Posterior cingulate gyrus (tissue), 11 donors: ENCODE results near the gene CAMKK1.

Experiments used
- DNase-seq, 10 donors: peaks; one replicate each; pipeline versions ENCODE4 v3.0.0 to v3.0.0-alpha.2; 2020 to 2021; ENCODE audit warnings: mixed read lengths in 3 of 10
- intact Hi-C: fragments of 100-400 bp; cut with DNase I; formaldehyde crosslinking; loops from one replicate; pipeline ENCODE4 v1.15.1; 2023

CAMKK1 gene

DNA sequence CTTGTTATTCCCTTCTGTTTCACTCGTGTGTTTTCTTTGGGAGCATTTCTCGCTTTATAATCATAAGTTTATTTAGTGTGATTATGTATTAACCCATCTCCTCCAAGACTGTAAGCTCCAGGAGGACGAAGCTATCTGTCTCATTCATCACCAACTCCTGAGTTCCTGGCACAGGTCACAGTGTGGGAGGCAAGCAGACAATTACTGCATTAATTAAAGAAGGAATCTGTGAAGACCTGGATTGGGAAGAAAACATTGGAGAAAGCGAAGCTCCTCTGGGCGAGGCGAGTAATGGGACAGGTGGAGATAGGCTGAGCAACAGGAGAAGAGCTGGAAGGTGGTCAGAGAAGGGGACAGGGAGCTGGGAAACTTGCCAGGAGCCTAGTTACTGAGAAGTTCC is 7.8 kb upstream of the CAMKK1 start:
- intact Hi-C loops: no loop called here
- no peak for DNase-seq

DNA sequence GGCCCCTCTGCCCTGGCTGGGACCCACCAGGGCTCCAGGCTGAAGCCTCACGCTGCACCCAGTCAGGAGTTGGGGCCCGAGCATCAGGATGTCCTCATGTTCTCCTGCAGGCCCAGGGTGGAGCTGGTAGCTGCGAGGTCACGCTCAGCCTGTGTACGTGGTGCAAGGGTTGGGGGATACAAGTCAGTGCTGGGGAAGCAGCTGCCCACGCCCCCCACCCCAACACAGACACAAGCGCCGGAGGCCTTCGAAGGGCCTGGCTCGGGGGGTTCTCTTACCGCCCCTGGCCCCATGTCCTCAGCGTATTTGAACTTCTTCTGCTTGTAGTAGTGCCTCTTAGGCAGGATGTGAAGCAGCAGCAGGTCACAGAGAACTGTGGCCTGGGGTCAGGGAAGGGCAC is 4.9 kb upstream of the CAMKK1 start:
- no peak for DNase-seq
- intact Hi-C loops: no loop called here

DNA sequence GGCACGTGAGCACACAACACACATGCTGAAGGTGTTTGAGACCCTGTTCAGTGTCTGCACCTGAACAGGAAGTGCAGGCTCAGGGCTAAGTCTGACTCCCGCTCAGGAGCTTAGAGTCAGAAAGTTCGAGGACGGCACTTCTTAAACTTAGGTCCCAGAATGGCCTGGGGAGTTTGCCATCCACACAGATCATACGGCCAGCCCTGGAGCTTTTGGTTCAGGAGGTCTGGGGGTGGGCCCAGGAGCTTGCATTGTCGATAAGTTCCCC is 4.0 kb upstream of the CAMKK1 start:
- DNase-seq: no peak
- intact Hi-C loops: no loop called here

DNA sequence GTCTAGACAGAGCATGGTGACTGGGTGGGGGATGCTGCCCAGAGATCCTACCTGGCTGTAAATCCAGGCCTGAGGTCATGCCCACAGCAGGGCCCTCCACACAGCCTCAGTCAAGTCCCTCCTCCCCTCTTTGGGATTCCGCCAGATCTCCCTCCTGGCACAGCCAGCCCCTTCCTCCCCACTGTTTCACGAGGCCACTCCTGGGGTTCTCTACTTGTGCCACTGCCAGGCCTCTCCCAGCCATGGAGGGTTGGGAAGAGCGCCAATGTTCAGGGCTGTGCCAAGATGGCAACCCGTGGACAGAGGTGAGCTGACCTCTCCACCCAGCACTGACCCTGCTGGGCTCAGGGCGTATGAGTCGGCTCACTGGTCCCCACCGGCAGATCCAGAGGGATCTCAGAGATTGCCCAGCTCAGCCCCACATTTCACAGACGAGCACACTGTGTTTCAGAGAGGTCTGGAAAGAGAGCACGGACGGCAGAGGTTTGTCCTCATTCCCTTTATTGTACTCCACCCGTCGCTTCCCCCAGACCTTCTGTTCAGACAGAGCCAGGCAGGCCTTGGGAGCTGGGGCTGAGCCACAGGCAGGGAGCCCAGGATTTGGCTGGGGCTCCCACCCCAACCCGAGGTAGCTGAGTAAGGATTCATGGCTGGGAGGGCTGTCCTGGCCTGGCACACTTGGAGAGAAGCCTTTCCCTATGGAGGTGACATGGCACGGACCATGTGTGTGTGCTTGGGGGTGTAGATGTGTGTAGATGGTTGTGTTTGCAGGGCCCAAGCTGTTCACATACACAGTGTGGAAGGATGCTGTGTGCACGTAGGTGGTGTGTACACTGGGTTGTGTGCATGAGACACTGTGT is 3.5 kb upstream of the CAMKK1 start:
- intact Hi-C loops: no loop called here
- no peak for DNase-seq

DNA sequence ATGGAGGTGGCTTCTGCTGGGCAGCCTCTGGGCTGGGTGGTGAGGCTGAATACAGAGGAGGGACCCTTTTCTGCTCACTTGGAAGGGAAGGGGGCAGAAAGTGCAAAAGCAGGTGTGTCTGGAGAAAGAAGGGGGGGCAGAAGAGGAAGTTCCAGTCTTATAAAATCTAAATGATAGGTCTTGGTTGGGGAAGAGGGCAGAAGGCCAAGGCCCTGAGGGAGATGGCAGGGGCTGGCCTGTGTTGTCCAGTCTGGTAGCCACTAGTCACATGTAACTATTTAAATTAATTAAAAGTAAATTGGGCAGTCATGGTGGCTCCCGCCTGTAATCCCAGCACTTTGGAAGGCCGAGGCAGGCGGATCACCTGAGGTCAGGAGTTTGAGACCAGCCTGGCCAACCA is 2.5 kb upstream of the CAMKK1 start:
- intact Hi-C loops: no loop called here
- no peak for DNase-seq

DNA sequence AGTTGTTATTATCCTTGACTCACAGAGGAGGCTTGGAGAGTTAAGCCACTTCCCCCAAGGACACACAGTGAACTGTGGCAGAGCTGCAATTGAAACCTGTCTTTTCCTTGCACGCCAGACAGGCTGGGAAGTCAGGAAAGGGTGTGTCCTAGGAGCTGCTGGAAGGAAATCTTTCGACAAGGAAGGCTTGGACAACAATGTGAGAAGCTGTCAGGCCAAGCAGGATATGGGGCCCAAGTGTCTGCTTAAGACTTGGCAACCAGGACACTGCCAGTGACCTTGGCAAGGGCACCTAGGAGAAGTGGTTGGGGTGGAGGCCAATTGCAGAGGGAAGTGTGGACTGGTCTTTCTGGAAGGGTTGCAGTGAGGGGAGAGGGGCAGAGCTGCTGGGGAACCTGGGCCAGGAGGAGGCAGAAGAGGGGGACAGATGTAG is 2.1 kb upstream of the CAMKK1 start:
- DNase-seq: no peak
- intact Hi-C loops: no loop called here

DNA sequence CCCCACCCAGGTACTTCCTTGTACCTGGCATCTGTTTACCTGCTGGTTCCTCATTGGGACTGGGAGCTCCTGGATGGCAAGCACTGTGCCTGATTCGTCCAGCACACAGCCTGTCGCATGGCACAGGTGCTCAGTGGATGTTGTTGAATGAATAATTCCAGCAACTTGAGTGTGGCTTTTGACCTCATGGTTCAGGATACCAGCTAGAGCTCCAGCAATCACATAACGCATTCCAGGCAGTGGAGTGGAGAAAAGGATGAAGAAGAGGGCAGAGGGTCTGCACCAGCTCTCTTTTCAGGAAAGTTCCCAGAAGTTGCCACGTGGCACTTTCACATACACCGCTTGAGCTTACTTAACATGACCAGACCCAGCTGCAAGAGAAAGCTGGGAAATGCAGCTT is 1.3 kb upstream of the CAMKK1 start:
- DNase-seq: no peak
- intact Hi-C loops: no loop called here

DNA sequence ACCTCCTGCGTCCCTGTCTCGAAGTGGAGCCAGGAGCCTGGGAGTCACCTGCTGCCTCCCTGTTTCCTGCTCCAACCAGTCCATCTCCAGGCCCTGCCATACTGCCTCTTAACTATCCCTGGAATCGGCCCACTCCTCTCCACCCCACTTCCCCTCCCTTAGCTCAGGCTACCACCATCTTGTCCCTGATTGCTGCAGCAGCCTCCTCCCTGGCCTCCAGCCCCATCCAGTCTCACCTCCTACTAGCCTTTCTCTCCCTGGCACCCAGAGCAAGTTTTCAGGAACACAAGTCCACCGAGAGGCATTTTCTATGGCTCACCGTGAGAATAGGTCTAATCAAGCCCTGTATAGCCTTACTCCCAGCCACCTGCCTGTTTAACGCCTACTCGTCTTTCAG is 865 bp upstream of the CAMKK1 start:
- no peak for DNase-seq

DNA sequence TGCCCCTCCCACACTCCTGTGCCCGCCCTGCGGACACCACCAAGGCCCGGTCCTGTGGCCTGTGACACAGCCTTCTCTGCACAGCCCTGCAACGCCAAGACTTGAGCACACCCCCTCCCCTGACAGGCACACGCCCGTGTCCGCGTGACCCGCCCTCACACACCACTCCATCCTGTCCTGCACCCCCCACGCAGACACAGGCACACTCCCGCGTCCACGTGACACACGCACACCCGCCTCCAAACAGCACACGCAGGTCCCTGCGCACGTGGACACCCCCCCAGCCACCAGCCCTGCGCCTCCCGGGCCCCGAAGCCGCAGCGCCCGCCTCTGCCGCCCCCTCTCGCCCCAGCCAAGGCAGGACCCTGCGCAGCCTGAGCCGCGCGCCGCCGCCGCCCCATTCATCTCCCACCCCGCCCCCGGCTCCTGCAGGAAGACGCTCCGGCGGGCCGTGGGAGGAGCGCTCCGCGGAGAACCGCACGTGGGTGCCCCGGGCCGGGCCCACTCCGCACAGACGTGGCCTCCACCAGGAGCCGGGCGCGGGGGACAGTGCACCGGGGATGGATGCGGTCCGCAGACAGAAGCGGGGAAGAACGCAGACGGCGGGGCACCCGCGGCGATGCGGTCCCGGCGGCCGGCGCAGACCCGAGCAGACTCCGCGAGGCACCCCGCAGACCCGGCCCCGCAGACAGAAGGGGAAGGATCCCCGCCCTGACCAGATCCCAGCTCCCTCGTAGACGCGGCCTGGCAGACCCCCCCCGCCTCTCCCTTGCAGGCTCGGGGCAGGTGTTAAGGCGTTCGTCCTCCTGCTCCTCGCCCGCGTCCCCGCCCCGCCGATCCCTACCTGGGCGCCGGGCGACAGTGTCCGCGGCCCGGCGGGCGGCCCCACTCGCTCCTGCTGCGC is 506 bp downstream of the CAMKK1 start:
- intact Hi-C loops: no loop called here
- DNase-seq: peak; percentile 43 to 97 (median 74)

More for the DNA sequence above, 865 bp upstream of the CAMKK1 start:
- intact Hi-C loops: no loop called here

DNA sequence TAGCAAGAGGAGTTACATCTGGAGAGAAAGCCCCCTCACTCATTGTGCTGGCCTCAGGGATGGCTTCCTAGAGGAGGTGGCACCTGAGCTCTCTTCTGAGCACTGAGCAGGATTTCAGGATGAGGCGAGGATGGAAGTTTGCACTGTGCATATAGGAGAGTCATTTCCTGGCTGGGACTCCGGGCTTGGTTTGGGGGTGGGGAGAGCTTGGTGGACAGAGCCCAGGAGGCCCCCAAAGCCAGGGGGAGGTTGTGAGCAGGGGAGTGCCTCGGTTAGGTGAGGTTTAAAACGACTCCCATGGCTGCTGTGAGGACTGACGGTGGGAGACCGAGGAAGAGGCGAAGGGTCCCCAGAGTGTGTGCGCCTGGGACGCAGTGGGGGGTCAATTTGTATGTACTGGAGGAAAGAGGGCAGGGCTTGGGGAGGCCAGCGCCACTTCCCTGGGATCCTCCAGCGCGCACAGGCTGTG is 1.2 kb downstream of the CAMKK1 start:
- intact Hi-C loops: no loop called here

DNA sequence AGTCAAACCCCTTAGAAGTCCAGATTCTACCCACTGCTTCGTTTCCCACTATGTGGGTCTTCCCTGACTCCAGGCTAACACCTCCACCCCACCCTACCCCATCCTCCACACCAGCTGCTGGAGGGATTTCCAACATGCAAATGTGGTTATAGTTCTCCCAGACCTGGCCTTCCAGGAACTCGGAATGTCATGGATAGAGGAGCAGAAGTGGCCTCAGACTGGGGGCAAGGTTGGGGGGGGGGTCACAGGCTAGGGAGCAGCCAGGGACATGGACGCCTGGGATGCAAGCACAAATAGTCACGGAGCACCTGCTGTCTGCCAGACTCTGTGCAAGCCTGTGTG is 2.0 kb downstream of the CAMKK1 start:
- DNase-seq: no peak
- intact Hi-C loops: no loop called here

More for the DNA sequence above, 1.2 kb downstream of the CAMKK1 start:
- DNase-seq: no peak

DNA sequence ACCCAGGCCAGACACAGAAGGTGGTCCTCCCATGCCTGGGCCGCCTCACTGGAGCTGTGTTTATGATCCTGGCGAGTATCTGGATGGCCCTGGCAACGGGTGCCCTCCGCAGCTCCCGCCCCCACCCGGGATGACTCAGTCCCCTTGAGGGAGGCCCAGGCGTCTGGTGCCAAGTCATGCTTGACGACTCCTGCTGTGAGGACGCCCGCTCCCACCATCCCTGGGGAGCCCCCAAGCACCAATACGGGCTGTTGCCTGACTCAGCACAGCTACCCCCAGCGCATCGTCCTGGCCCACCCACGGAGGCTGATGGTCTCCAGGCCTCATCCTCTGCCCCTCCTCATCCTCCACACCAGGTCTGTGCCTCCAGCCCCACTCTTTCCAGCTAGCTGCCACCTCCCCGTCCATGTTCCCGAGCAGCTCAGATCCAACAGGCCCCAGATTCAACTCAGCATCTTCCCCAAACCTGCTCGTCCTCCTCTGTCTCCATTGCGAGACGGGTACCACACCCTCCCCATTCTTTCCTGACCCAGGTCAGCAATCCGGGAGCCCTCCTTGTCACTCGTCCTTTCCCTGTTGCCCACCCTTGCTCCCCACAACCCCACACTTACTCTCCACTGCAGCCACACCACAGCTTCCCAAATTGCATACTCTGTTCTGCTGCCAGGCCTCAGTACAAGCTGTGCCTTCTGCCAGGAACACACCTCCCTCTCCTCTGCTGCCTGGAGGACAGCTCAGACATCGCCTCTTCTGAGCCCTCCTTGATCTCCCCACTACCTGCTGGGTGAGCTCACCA is 2.6 kb downstream of the CAMKK1 start:
- intact Hi-C loops: no loop called here
- peak in 9 of 10 donors; percentile 34 to 95 (median 71) for DNase-seq

DNA sequence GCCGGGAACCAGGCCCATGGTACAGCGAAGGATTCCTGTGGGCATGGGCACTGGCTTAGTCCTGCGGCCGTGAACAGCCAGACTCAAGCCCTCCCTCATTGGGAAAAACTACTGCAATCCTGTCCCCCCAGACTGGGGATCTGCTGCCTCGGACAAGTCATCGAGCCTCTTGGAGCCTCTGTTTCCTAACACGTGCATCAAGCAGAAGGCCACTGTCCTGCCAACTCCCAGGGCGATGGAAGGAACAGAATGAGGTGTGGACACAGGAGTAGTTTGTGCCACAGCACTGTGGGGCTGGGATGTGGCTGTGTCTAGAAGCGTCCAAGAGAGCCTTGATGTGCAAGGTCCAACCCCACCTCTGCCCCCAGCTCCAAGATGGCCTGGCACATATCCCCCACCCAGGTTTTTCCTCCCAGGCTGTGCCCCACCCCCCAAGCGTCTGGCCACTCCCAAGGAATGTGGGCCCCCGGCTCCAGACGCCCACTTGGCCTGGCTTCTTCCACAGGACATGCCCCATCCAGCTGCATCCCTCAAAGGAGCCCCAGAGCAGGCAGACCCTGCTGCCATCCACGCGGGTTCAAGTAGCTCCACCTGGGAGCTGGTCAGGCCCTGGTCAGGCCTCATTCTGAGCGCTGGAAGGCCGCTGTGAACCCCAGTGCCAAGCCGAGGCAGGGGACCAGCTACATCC is 3.4 kb downstream of the CAMKK1 start:
- intact Hi-C loops: no loop called here
- DNase-seq: no peak

DNA sequence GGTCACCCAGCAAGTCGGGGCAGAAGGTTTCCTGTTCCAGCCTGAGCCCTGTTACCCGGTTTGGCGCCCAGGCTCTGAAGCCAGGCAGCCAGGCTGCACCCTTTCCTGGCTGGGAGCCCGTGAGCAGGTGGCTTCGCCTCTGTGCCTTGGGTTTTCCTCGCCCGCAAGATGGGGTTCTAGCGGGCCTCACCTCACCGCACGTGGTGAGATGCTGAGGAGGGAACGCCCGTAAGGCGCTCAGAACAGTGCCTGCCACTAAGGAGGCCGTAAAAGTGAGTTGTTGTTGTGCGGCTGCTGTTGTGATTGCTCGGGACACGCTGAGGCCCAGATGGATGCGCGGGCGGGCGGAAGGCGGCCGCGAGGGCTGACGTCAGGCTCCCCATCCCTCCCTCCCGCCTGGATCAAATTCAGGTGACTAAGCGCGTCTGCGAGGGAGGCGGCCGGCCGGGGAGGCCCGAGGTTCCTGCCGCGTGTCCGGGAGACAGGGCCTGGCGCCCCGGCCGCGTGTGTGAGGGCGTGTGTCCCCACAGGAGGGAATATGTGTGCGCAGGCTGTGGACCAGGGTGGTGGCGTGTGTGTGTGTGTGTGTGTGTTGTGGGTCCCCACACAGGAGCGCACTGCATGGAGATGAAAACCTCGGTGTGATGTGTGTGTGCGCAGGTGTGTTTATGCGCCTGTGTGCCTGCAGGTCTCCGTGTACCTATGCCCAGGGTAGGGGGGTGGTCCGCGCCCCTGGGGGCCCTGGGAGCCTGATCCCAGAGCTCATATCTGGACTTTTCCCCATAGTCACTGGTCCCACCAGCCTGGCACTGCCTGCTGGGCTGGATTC is 4.3 kb downstream of the CAMKK1 start:
- intact Hi-C loops: no loop called here

DNA sequence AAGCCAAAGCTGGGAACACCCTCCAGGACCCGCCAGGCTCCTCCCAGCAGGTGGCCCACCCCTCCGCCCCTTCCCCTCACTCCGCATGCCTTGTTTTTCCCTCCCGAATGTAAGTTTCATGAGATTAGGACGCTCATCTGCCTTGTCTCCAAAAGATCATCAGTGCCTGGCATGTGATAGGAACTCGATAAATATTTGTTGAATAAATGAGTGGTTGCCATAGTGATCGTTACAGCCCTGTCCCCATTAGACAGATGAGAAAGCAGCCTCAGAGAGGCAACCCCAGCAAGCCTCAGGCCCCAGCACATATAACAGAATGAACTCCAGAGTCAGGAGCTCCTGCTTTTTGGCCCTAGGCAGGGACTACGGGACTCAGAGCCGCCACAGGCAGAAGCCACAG is 5.0 kb downstream of the CAMKK1 start:
- intact Hi-C loops: no loop called here
- DNase-seq: no peak

More for the DNA sequence above, 4.3 kb downstream of the CAMKK1 start:
- DNase-seq: peak; percentile 44 to 95 (median 74)

DNA sequence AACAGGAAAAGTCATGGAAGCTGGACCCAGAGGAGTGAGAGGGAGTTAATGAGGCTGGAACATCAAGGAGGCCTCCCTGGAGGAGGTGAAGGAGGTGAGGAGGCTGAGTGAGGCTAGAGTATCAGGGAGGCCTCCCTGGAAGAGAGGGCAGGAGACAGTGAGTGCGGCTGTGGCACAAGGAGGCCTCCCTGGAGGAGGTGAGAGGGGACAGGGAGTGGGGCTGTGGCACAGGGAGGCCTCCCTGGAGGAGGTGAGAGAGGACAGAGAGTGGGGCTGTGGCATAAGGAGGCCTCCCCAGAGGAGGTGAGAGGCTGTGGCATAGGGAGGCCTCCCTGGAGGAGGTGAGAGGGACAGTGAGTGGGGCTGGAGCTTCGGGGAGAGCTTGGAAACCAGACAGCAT is 5.5 kb downstream of the CAMKK1 start:
- intact Hi-C loops: no loop called here
- DNase-seq: no peak

DNA sequence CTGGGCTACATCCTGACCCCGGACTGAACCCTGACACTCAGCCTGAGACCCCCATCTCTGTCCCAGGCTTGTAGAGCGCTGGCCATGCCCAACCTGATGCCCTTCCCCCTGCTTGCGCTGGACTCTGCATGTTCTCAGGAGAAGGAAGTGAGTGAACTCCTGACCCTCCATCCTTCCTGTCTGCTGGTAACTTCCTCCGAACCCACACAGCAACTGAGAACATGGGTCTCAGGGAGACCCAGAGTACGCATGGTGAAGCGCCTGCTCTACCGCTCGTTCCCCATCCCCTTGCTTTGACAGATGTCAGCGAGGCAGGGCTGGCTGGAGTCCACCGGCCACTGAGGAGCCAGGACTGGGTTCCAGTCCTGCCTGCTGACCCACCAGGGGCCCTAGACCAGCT is 6.1 kb downstream of the CAMKK1 start:
- DNase-seq: no peak
- intact Hi-C loops: no loop called here

DNA sequence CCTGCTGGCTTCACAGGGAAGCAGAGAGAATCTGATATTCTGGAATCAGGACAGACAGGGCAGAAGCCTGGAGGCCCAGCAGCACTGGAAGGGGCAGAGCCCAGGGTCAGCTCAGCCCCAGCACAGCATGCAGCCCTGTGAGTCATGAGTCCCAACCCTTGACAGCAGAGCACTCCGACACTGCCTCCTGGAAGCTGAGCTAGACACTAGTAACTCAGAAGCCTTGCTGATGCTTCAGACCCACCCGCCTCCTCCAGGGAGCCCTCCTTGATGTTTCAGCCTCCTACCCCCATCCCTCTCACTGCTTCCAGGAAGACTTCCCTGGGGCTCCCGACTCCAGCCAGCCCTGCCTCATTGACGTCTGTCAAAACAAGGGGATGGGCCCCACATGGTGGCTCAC is 6.9 kb downstream of the CAMKK1 start:
- no peak for DNase-seq
- intact Hi-C loops: no loop called here

DNA sequence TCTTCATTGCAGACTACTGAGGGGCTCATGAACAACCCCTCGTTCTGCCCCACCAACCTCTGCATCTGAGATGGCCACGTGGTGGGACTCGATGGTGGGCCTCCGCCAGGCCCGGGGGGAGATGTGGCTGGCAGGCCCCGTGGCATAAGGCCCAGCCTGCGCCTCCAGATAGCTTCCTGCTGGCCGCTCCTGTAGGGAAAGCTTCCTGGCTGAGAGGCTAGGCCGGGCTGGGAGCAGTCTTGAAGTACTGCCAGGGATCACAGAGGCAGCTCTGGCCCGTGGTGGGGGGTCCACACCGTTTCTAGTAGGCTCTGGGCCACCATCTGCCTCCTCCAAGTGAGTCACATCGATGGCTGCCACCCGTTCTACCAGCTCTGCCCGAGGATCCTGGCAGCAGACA is 7.6 kb downstream of the CAMKK1 start:
- intact Hi-C loops: no loop called here
- DNase-seq: no peak

DNA sequence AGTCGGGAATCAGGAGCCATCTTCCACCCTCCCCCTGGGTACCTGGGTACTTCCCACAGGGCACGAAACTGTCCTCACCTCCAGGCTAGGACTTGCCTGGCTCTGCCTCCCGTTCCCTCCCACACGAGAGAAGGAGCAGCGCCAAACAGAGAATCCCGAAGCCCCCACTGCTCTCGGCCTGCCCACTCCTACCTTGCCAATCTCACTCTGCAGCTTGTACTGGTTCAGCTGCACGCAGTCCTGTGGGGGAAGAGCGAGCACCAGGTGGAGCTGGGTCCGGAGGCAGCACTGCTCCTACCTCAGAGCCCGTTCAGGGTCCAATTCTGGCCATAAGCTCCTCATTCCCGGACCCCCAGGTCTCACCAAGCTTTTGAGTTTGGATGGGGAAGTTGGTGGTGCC is 8.7 kb downstream of the CAMKK1 start:
- intact Hi-C loops: no loop called here

More for the DNA sequence above, 8.7 kb downstream of the CAMKK1 start:
- DNase-seq: no peak
